Sigmoid colon (tissue), 4 donors: Measurements from ENCODE around the gene CAMK1D.

Experiments
- POLR2A ChIP-seq, 2 donors: fragments of 450-650 bp; IDR thresholded peaks; one replicate each; pipeline ENCODE4 v1.6.1; 2016; ENCODE audit warnings: antibody characterized with exemption in 2 of 2, mild to moderate bottlenecking in 2 of 2, moderate library complexity in 2 of 2
- POLR2AphosphoS5 ChIP-seq, 4 donors: sonication (generic); formaldehyde crosslinking; IDR thresholded peaks; one replicate each; pipeline ENCODE4 v1.6.1; 2017; ENCODE audit warnings: antibody characterized with exemption in 4 of 4
- TF ChIP-seq, protein P1 (sequence below), 4 experiments: fragments of 450-650 bp in 3 of 4; fragments of 200-600 bp in 1 of 4; IDR thresholded peaks; one replicate each; pipeline ENCODE4 v1.5.1; 2016 to 2019; ENCODE audit warnings: antibody characterized with exemption in 4 of 4, mild to moderate bottlenecking in 3 of 4, moderate library complexity in 2 of 4

GRCh38 chr10:12638781-12639180 is 289.4 kb downstream of the CAMK1D start:
- TF ChIP-seq, protein P1, sequence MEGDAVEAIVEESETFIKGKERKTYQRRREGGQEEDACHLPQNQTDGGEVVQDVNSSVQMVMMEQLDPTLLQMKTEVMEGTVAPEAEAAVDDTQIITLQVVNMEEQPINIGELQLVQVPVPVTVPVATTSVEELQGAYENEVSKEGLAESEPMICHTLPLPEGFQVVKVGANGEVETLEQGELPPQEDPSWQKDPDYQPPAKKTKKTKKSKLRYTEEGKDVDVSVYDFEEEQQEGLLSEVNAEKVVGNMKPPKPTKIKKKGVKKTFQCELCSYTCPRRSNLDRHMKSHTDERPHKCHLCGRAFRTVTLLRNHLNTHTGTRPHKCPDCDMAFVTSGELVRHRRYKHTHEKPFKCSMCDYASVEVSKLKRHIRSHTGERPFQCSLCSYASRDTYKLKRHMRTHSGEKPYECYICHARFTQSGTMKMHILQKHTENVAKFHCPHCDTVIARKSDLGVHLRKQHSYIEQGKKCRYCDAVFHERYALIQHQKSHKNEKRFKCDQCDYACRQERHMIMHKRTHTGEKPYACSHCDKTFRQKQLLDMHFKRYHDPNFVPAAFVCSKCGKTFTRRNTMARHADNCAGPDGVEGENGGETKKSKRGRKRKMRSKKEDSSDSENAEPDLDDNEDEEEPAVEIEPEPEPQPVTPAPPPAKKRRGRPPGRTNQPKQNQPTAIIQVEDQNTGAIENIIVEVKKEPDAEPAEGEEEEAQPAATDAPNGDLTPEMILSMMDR (IDR thresholded peaks at IDR 0.05), result no peak
- TF ChIP-seq POLR2A (IDR thresholded peaks at IDR 0.05) (no peak), POLR2AphosphoS5 (IDR thresholded peaks at IDR 0.05) (no peak)
